Body of pancreas (tissue), 4 donors: Measurements from ENCODE around the gene CARD11.

ENCODE experiments used
- CTCF ChIP-seq, 7 experiments: fragments of 450-650 bp in 4 of 7; fragments of 200-600 bp in 3 of 7; sonication (generic) in 3 of 7; IDR thresholded peaks; one replicate each; pipeline ENCODE4 v1.5.1; 2016 to 2019; ENCODE audit warnings: antibody characterized with exemption in 7 of 7
- POLR2A ChIP-seq, 3 donors: fragments of 450-650 bp; IDR thresholded peaks; one replicate each; pipeline ENCODE4 v1.6.1; 2016; ENCODE audit warnings: antibody characterized with exemption in 3 of 3, mild to moderate bottlenecking in 2 of 3

GRCh38 chr7:2921653-2922347, 121.9 kb downstream of the CARD11 start:
- TF ChIP-seq CTCF (IDR thresholded peaks at IDR 0.05) (no peak), POLR2A (IDR thresholded peaks at IDR 0.05) (no peak)
